GM12878 (cell line): ENCODE measurements around the gene MBNL3. TPM values are rescaled to one million over a fixed set of nuclear protein-coding genes. Genes with fewer than 3 reads are reported as not detected.

Source experiments
- ATAC-seq: fragments of 200-7000 bp; cut with Tn5 transposase; 3 replicates; pipeline ENCODE4 v1.9.1; 2020; ENCODE audit warnings: mild to moderate bottlenecking, moderate library complexity
- BruUV-seq: library from RNA; stranded (reverse); fragments of 400-500 nt; replicated peaks from 2 replicates; lab custom pipeline; 2021; lab: Mats Ljungman, UMichigan
- CTCF ChIA-PET: fragments of 300-600 bp; sonication (Branson Sonifier 250); formaldehyde crosslinking; extraction: SDS; loops from one replicate; lab custom pipeline; 2021; ENCODE audit warnings: inconsistent platforms; lab: Yijun Ruan, JAX
- POLR2A ChIA-PET: fragments of 350-600 bp; formaldehyde crosslinking; extraction: SDS; loops from one replicate; lab custom pipeline; 2021; ENCODE audit warnings: inconsistent platforms; lab: Charles Lee
- RAD21 ChIA-PET: fragments of 300-600 bp; sonication (Branson Sonifier 250); formaldehyde crosslinking; loops from one replicate; lab custom pipeline; 2023; ENCODE audit warnings: antibody characterized with exemption; ENCODE audit not compliant: unreplicated experiment; lab: Charles Lee
- SMC1A ChIA-PET: fragments of 300-600 bp; sonication (Branson Sonifier 250); formaldehyde crosslinking; loops from one replicate; lab custom pipeline; 2023; ENCODE audit not compliant: unreplicated experiment, uncharacterized antibody; lab: Charles Lee
- DNase-seq: peaks from one replicate; pipeline ENCODE4 v3.0.0-alpha.2; 2011; ENCODE audit warnings: low read depth, low spot score
- FAIRE-seq: peaks from 3 replicates; lab custom pipeline; 2011; peaks lifted over from hg19 to GRCh38; lab: Jason Lieb, UNC
- H2AFZ ChIP-seq: 2 replicates; pipeline ENCODE4 v1.6.0; 2011; ENCODE audit warnings: low read depth, low read length, control low read depth; ENCODE audit not compliant: control insufficient read depth
- H3K27ac ChIP-seq: 2 replicates; pipeline ENCODE4 v1.5.1; 2011; ENCODE audit warnings: control low read depth; ENCODE audit not compliant: control insufficient read depth, insufficient read depth
- H3K27me3 ChIP-seq, 2 experiments: replicated peaks in 1 of 2; 2 replicates each; pipeline versions ENCODE4 v1.6.0 to v1.6.1; 2011; ENCODE audit warnings: low read length in 1 of 2; ENCODE audit not compliant: control insufficient read depth in 2 of 2, insufficient read depth in 2 of 2
- H3K36me3 ChIP-seq, 2 experiments: 2 replicates each; pipeline ENCODE4 v1.5.1; 2011; ENCODE audit warnings: low read length in 1 of 2; ENCODE audit not compliant: control insufficient read depth in 2 of 2, insufficient read depth in 2 of 2
- H3K4me1 ChIP-seq: 2 replicates; pipeline ENCODE4 v1.6.1; 2011; ENCODE audit warnings: mild to moderate bottlenecking, low read length, moderate library complexity, mixed read lengths; ENCODE audit not compliant: control insufficient read depth, insufficient read depth
- H3K4me2 ChIP-seq: 2 replicates; pipeline ENCODE4 v1.6.0; 2011; ENCODE audit warnings: control low read depth; ENCODE audit not compliant: control insufficient read depth, insufficient read depth
- H3K4me3 ChIP-seq: fragments of 200-600 bp; sonication (generic); 2 replicates; pipeline ENCODE4 v1.5.1; 2016
- H3K79me2 ChIP-seq: 2 replicates; pipeline ENCODE4 v1.6.0; 2011; ENCODE audit warnings: low read length; ENCODE audit not compliant: control insufficient read depth, insufficient read depth
- H3K9ac ChIP-seq: 2 replicates; pipeline ENCODE4 v1.8.0; 2011; ENCODE audit warnings: low read length, control low read depth, mixed read lengths; ENCODE audit not compliant: control insufficient read depth, insufficient read depth
- H3K9me3 ChIP-seq: replicated peaks from 3 replicates; pipeline ENCODE4 v1.5.1; 2011; ENCODE audit warnings: mild to moderate bottlenecking, low read length; ENCODE audit not compliant: control insufficient read depth, insufficient read depth
- H4K20me1 ChIP-seq: 2 replicates; pipeline ENCODE4 v1.6.0; 2011; ENCODE audit not compliant: control insufficient read depth, insufficient read depth
- EP300 ChIP-seq, 2 experiments: fragments of 150-350 bp in 1 of 2; IDR thresholded peaks; 2 replicates each; pipeline ENCODE4 v1.6.1; 2011 to 2012; ENCODE audit warnings: low read depth in 2 of 2, low read length in 2 of 2, borderline replicate concordance in 1 of 2, improper control_type of control experiment in 1 of 2, inconsistent platforms in 1 of 2; ENCODE audit not compliant: control insufficient read depth in 1 of 2
- MEF2B ChIP-seq: fragments of 450-650 bp; IDR thresholded peaks from 2 replicates; pipeline ENCODE4 v1.6.1; 2018; ENCODE audit warnings: mild to moderate bottlenecking, moderate library complexity; ENCODE audit not compliant: partially characterized antibody, poor library complexity, severe bottlenecking
- MYC ChIP-seq: IDR thresholded peaks from 2 replicates; pipeline ENCODE4 v1.6.1; 2011; ENCODE audit warnings: mild to moderate bottlenecking, low read length, moderate library complexity, inconsistent platforms; ENCODE audit not compliant: insufficient read depth, insufficient replicate concordance, insufficient read length, severe bottlenecking
- RAD51 ChIP-seq: fragments of 450-650 bp; IDR thresholded peaks from 2 replicates; pipeline ENCODE4 v1.6.1; 2016; ENCODE audit warnings: moderate library complexity, mild to moderate bottlenecking, inconsistent platforms
- ZNF384 ChIP-seq: IDR thresholded peaks from 2 replicates; pipeline ENCODE4 v1.6.1; 2012; ENCODE audit warnings: low read depth, mild to moderate bottlenecking, low read length, improper control_type of control experiment, borderline replicate concordance
- WGBS: methylation state at CpG from one replicate; pipeline ENCODE4 v1.1.6; 2016; ENCODE audit warnings: low lambda C conversion rate; ENCODE audit not compliant: insufficient replicate concordance, insufficient coverage; ENCODE audit errors: missing lambda C conversion rate; 5-methylcytosine and 5-hydroxymethylcytosine counted together
- in situ Hi-C: fragments of 300-500 bp; cut with MboI; formaldehyde crosslinking; loops from 9 replicates; pipeline ENCODE4 v1.14.3; 2018; ENCODE audit warnings: mixed read lengths
- intact Hi-C: fragments of 100-400 bp; cut with micrococcal nuclease; formaldehyde crosslinking; loops from one replicate; pipeline ENCODE4 v1.14.2; 2022; ENCODE audit not compliant: unreplicated experiment
- polyA plus RNA-seq, 11 experiments: library from polyadenylated mRNA; depleted of rRNA in 4 of 11; unstranded in 6 of 11; stranded (reverse) in 5 of 11; fragments of >200 nt; fragmentation: Nextera tagmentation in 4 of 11; fragmentation: Illumina TruSeq in 1 of 11; extraction: Ambion mirVana in 4 of 11; extraction: Trizol in 1 of 11; gene quantifications; 1 replicate in 1 of 11; 2 replicates in 10 of 11; pipeline versions ENCODE4 v1.2.1 to v1.2.3, GENCODE V29; 2011 to 2016; ENCODE audit warnings: inconsistent platforms in 2 of 11, missing spikeins in 2 of 11, low read depth in 1 of 11
- total RNA-seq, 4 experiments: library from RNA; depleted of rRNA in 3 of 4; stranded (reverse); fragments of >200 nt in 3 of 4; fragmentation: Illumina TruSeq in 1 of 4; extraction: Trizol in 1 of 4; gene quantifications; 2 replicates each; pipeline versions ENCODE4 v1.2.1 to v1.2.3, GENCODE V29; 2013 to 2021

MBNL3 gene
- total and polyA plus RNA-seq, 10 of the 15 experiments (the other 5 are each of a cell fraction or from before 2014, with no cell fraction given): 3.4 to 33.1 (median 12.6) TPM

DNA sequence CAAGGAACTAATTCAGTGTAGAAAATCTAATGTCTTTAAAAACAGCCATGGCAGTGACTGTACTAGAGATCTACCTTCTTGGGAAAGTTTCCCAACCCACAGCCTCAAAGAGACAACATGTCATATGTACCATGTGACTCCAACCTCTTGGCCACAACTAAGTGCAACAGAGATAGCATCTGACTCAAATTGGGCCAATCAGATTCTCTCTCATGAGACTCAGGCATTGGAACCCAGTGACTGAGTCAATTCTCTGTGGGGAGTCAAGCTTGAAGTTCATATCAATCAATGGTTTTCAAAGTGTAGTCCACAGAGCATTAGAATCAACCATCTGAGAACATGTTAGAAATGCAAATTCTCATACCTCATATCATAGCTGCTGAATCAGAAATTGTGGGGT is 123.3 kb downstream of the MBNL3 start:
- CTCF ChIA-PET: no interaction called here
- Histone ChIP-seq H2AFZ (no peak overlapping the region), H3K4me1 (no peaks in the 10 kb centered on the region), H3K4me2 (no peak overlapping the region), H3K4me3 (no peak overlapping the region), H3K27ac (no peak overlapping the region), H3K9me3 (no peaks in the 10 kb centered on the region), H4K20me1 (no peaks in the 10 kb centered on the region), H3K79me2 (no peaks in the 10 kb centered on the region), H3K27me3 (no peaks in the 10 kb centered on the region), H3K36me3 (no peaks in the 10 kb centered on the region), H3K9ac (no peak overlapping the region)
- TF ChIP-seq EP300 (IDR thresholded peaks at IDR 0.05; ENCODE audit: borderline replicate concordance in 1 of 2, control insufficient read depth in 1 of 2, low read depth in 2 of 2, low read length in 2 of 2) (no peak), RAD51 (peak; percentile 47; the same call in 1 of the 2 replicates), ZNF384 (no peak)
- POLR2A ChIA-PET: no interaction called here
- FAIRE-seq (no peak), DNase-seq (no peak), ATAC-seq (peak; percentile 40)
- SMC1A ChIA-PET: interaction anchor here (1.6 to 1.8 kb wide), 3 partner anchors 10 to 115 kb away, joined by 3 to 8 read pairs (median 3); no protein-coding TSS in a partner anchor
- BruUV-seq: no TSS peak
- intact Hi-C loops (no loop called here), in situ Hi-C loops (no loop called here)
- RAD21 ChIA-PET: no interaction called here

DNA sequence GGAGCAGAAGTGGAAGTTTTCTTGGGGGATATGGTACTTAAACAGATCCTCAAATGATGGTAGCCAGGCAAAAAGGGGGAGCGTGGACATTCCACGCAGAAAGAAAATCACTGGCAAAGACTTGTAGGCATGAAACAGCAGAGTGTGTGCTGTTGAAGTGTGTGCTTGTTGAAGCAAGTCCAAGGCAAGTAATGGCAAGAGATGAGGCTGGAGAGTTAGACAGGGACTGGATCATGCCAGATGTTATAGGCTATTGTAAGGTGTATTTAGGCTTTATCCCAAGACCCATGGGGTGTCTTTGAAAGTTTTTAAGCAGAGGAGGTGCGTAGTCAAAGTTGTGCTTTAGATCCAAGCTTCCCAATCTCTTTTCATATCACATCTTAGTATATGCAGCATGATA is 124.5 kb downstream of the MBNL3 start:
- H3K27me3 ChIP-seq: no peaks in the 10 kb centered on the region
- 84% methylated on average over 3 of the region's 3 CpGs for WGBS
- FAIRE-seq (no peak), DNase-seq (no peak), ATAC-seq (no peak)
- H3K27ac ChIP-seq: no peak overlapping the region
- POLR2A ChIA-PET: no interaction called here
- H3K79me2 ChIP-seq: no peaks in the 10 kb centered on the region
- H3K4me1 ChIP-seq: no peaks in the 10 kb centered on the region
- no peaks in the 10 kb centered on the region for H3K36me3 ChIP-seq
- in situ Hi-C loops (no loop called here), intact Hi-C loops (no loop called here)
- SMC1A ChIA-PET: interaction anchor here (0.6 to 1.8 kb wide), 5 partner anchors 10 to 1468 kb away, joined by 3 to 8 read pairs (median 3); no protein-coding TSS in a partner anchor
- no TSS peak for BruUV-seq
- no peak overlapping the region for H3K4me2 ChIP-seq
- no peaks in the 10 kb centered on the region for H4K20me1 ChIP-seq
- no peak overlapping the region for H3K4me3 ChIP-seq
- TF ChIP-seq MYC: no peak
- TF ChIP-seq MEF2B: no peak
- no peak overlapping the region for H2AFZ ChIP-seq
- RAD21 ChIA-PET: no interaction called here
- no peak overlapping the region for H3K9ac ChIP-seq
- no peaks in the 10 kb centered on the region for H3K9me3 ChIP-seq
- CTCF ChIA-PET: interaction anchor here (0.6 kb wide), 1 partner anchor 114 kb away, joined by 3 read pairs; no protein-coding TSS in a partner anchor
